Tibial artery (tissue), 4 donors: ENCODE measurements around the gene PANX1.

ENCODE experiments used
- DNase-seq, 2 donors: peaks; one replicate each; pipeline ENCODE4 v3.0.0-alpha.2; 2019
- H3K27ac ChIP-seq, 2 donors: fragments of 200-600 bp; sonication (generic) in 1 of 2; 1 replicate in 1 of 2; 2 replicates in 1 of 2; pipeline ENCODE4 v1.5.1; 2018 to 2019; ENCODE audit warnings: mild to moderate bottlenecking in 1 of 2
- H3K27me3 ChIP-seq, 2 donors: fragments of 200-600 bp; sonication (generic) in 1 of 2; one replicate each; pipeline versions ENCODE4 v1.5.1 to v1.6.0; 2016 to 2019
- H3K36me3 ChIP-seq, 3 donors: fragments of 200-600 bp; sonication (generic) in 2 of 3; one replicate each; pipeline ENCODE4 v1.5.1; 2016 to 2019; ENCODE audit warnings: mild to moderate bottlenecking in 2 of 3
- H3K4me1 ChIP-seq, 4 donors: fragments of 200-600 bp; sonication (generic) in 2 of 4; 1 replicate in 3 of 4; 2 replicates in 1 of 4; pipeline ENCODE4 v1.5.1; 2016 to 2019
- H3K4me3 ChIP-seq, 2 donors: fragments of 200-600 bp; sonication (generic) in 1 of 2; 1 replicate in 1 of 2; 2 replicates in 1 of 2; pipeline ENCODE4 v1.5.1; 2018 to 2019; ENCODE audit warnings: mild to moderate bottlenecking in 2 of 2
- H3K9me3 ChIP-seq, 3 donors: fragments of 200-600 bp; sonication (generic) in 1 of 3; one replicate each; pipeline ENCODE4 v1.5.1; 2016 to 2019
- CTCF ChIP-seq, 2 experiments: fragments of 200-600 bp in 1 of 2; fragments of 450-650 bp in 1 of 2; IDR thresholded peaks; one replicate each; pipeline ENCODE4 v1.5.1; 2017 to 2019; ENCODE audit warnings: antibody characterized with exemption in 2 of 2, mild to moderate bottlenecking in 1 of 2, moderate library complexity in 1 of 2
- intact Hi-C: fragments of 100-400 bp; cut with DNase I; formaldehyde crosslinking; loops from one replicate; pipeline ENCODE4 v1.15.0; 2023; ENCODE audit warnings: low total_unique reads

PANX1 gene

GRCh38 chr11:94218372-94218771 is 89.7 kb downstream of the PANX1 start:
- H3K27me3 ChIP-seq = no peaks in the 10 kb centered on the region
- no peak overlapping the region for H3K27ac ChIP-seq
- H3K9me3 ChIP-seq = peaks cover 0 to 19% (median 15%) of the 10 kb centered on the region in 3 donors
- no peak for TF ChIP-seq CTCF (IDR thresholded peaks at IDR 0.05)
- H3K4me3 ChIP-seq = no peak overlapping the region
- no peak for DNase-seq
- H3K36me3 ChIP-seq = no peaks in the 10 kb centered on the region
- intact Hi-C loops = no loop called here
- no peaks in the 10 kb centered on the region for H3K4me1 ChIP-seq

GRCh38 chr11:94219771-94220170 is 91.1 kb downstream of the PANX1 start:
- no peaks in the 10 kb centered on the region for H3K36me3 ChIP-seq
- no peak for TF ChIP-seq CTCF (IDR thresholded peaks at IDR 0.05)
- no peaks in the 10 kb centered on the region for H3K27me3 ChIP-seq
- no peak for DNase-seq
- peaks cover 0 to 19% (median 15%) of the 10 kb centered on the region in 3 donors for H3K9me3 ChIP-seq
- no peaks in the 10 kb centered on the region for H3K4me1 ChIP-seq
- intact Hi-C loops = no loop called here
- no peak overlapping the region for H3K27ac ChIP-seq
- H3K4me3 ChIP-seq = no peak overlapping the region

DNA sequence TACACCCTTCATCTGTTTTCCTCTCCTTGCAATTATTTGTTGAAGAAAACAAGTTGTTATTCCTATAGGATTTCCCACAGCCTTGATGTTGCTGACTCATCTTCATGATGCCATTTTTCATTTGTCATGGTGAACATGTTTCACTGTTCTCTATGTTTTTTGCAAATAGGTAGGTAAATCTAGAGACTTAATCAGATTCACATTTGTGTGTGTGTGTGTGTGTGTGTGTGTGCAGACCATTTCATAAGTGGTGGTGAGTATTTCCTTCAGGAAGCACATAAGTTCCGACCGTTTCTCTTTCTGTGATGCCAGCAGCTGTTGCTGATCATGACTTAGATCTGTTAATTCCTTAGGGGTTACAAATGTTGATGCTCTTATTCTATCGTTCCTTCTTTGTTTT is 95.4 kb downstream of the PANX1 start:
- H3K27ac ChIP-seq = no peak overlapping the region
- no peaks in the 10 kb centered on the region for H3K27me3 ChIP-seq
- intact Hi-C loops = no loop called here
- DNase-seq = no peak
- H3K4me3 ChIP-seq = no peak overlapping the region
- H3K9me3 ChIP-seq = peaks cover 0 to 10% (median 9%) of the 10 kb centered on the region in 3 donors
- TF ChIP-seq CTCF (IDR thresholded peaks at IDR 0.05) = no peak
- H3K4me1 ChIP-seq = no peaks in the 10 kb centered on the region
- H3K36me3 ChIP-seq = no peaks in the 10 kb centered on the region
